Left cardiac atrium (tissue), 4 donors: ENCODE results near the gene SHROOM1. TPM values are rescaled to one million over a fixed set of nuclear protein-coding genes. Genes with fewer than 3 reads are reported as not detected.
A peak's percentile ranks its signal among the peaks of the same experiment; 100 is the strongest.
"Not testable (repeated sequence)": the region's sequence is repeated elsewhere in the genome, so short reads cannot be mapped to it uniquely, and the experiment has no call there.

Experiments used
- ATAC-seq, 2 donors: fragments of 200-7000 bp; cut with Tn5 transposase; one replicate each; pipeline ENCODE4 v1.9.1; 2020; ENCODE audit warnings: mild to moderate bottlenecking in 2 of 2, moderate library complexity in 2 of 2
- DNase-seq: peaks from one replicate; pipeline ENCODE4 v3.0.0-alpha.2; 2020
- intact Hi-C, 2 donors: fragments of 100-400 bp; cut with DNase I; formaldehyde crosslinking; loops; one replicate each; pipeline versions ENCODE4 v1.14.1 to v1.15.1; 2022 to 2023
- long read RNA-seq: library from polyadenylated mRNA; unstranded; transcript quantifications from one replicate; pipeline ENCODE4 v2.0.0, GENCODE V29; 2021
- total RNA-seq, 2 donors: library from RNA; stranded (reverse); fragmentation: NEBNext Ultra II Directional; extraction: Animal tissue kit (Norgen Biotek cat#: 25700); gene quantifications; one replicate each; pipeline ENCODE4 v1.2.1, GENCODE V29; 2021
- donor health status: DM: no; HTN: yes; CAD: no.
- donor health status: DM: no; HTN: yes; CAD: no; lungs with severe emphysema.
- donor health status: DM: yes; HTN: yes; CAD: no.
- donor health status: Dilated cardiomyopathy.

The SHROOM1 gene
- total RNA-seq, result 1 to 10 TPM; 6.1 to 7.2 TPM
- long read RNA-seq, partial matches to known transcripts, result 1 of 4 reads
- long read RNA-seq, other reads (novel, unspliced or antisense), result 3 of 4 reads

- intact Hi-C loops, result loop anchor here (2.0 to 5.0 kb wide), 2 partner anchors 47 to 52 kb away; no protein-coding TSS in a partner anchor
- peak; percentile 76 to 81 for ATAC-seq
- DNase-seq, result peak; percentile 79
Observed at GRCh38 chr5:132830436-132831094, at the start of gene SHROOM1. Gene SHROOM1, minus strand, starts transcription at chr5:132830647. Its CDS starts 4,507 bp downstream, at chr5:132826140.

- DNase-seq, result no peak
- intact Hi-C loops, result loop anchor here in 1 of 2 donors (5.0 kb wide), 1 partner anchor 46 kb away; the partner anchor contains the start of gene SHROOM1
Observed at GRCh38 chr5:132877938-132878337, 47.5 kb upstream of the SHROOM1 start.

DNA sequence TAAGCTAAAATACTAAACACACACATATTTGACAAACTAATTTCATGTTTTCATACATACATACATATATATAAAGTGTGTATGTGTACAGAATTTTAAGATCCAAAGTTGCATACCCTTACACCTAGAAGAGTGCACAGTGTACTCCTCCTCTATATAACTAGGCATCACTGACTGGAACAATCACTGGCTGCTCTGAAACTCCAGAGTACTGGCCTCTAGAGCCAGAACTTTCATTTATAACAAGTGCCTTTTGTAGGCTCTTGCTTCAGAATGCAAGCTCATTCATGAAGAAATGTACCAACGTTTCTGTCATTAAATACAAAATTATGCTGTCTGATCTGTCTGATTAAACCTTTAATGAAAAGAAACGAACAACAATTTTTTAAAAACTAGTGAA is 47.0 kb upstream of the SHROOM1 start:
- ATAC-seq, result no peak
- no peak for DNase-seq
- intact Hi-C loops, result loop anchor here in 1 of 2 donors (5.0 kb wide), 1 partner anchor 45 kb away; the partner anchor contains the start of gene SHROOM1

More at GRCh38 chr5:132877938-132878337, 47.5 kb upstream of the SHROOM1 start:
- ATAC-seq, result peak; percentile 76 to 79

DNA sequence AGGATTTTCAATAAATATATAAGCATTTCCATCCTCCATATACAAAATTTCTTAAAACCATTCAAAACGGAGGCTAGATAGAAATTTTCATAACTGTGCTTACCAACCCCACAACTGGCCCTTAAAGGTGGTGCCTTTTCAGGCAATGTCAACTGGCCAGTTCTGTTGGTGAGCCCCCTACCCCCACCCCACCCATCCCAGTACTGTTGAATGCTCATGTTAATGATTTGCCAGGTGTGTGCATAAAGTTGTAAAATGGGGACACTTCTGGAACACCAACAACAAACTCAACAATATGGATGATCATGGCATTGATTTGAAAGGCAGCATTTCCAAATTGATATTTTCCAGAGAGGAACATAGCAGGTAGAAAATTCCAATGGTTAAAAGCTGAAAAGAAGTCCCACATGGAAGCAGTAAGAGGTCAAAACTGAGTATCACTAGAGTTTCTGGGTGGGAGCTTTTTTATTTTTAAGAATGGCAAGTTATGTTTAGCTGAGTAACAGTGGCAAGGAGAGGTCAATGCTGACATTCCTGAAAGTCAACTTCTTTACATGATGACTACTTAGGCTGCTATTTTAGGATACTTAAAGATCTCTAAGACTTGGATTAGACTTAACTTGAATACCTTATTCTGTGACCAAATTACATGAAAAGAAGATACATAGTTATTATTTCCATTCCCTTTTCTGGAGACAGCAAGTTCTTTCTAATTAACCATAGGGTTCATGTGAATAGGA is 45.7 kb upstream of the SHROOM1 start:
- intact Hi-C loops, result loop anchor here in 1 of 2 donors (5.0 kb wide), 1 partner anchor 44 kb away; the partner anchor contains the start of gene SHROOM1
- DNase-seq, result no peak
- no peak for ATAC-seq

- DNase-seq (no peak), ATAC-seq (no peak)
- intact Hi-C loops, result no loop called here
Observed at GRCh38 chr5:132873930-132874271, 43.5 kb upstream of the SHROOM1 start.

DNA sequence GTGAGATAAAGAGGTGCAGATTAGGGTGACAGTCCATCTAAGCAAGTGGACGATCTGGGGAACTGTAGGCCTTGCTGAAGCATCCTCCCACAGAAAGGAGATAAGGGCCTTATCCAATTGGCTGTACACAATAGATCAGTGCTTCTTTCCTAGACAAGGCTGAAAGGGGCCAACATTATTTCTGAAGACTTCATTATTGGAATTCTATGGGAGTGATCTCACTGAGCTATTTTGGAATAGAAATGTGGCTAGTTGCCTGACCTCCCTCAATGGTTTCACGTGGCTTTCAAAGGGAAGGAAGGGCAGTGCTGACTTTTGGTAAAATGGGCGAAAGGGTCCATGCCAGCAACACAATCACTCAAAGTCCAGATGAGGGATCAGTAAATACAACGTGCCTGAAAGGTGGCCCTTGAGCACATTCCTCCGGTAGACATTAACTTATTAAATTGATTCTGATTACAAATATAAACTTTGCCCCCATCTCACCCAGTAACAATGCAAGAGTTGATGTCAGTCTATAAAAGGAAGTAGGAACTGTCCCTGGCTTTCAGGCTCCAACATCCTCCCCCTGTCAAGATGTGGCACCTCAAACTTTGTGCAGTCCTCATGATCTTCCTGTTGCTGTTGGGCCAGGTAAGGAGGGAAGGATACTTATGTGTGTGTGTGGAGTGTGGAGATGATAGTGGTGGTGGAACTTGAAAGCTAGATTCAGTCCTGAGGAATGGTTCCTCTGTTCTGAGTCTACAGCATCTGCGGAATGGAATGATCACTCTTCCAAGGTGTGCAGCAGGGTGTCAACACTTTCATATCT is 42.9 kb upstream of the SHROOM1 start, which contains the start of gene LEAP2:
LEAP2 (plus strand) TSS at position 550 of the 811 bp plus-strand sequence; CDS start at position 577, 27 bp downstream.
- ATAC-seq, result peak; percentile 33 to 49
- intact Hi-C loops, result no loop called here

DNA sequence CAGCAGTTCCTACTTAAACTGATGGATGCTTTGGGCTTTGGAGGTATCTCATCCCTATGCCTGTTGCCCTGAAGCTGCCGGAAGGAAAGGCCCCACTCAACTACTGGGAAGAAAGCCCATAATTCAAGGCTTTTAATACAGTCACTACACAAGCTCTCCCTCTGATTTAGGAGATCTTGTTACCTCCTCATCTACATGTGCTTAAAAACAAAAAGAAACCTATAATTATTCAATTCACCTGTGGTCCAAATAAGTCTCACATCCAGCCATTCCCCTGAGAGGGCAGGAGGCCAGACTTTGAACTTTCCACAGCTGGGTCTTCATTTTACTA is 42.3 kb upstream of the SHROOM1 start:
- intact Hi-C loops, result no loop called here
- ATAC-seq (no peak), DNase-seq (no peak)

More for the DNA sequence above, 42.9 kb upstream of the SHROOM1 start, which contains the start of gene LEAP2:
- no peak for DNase-seq

DNA sequence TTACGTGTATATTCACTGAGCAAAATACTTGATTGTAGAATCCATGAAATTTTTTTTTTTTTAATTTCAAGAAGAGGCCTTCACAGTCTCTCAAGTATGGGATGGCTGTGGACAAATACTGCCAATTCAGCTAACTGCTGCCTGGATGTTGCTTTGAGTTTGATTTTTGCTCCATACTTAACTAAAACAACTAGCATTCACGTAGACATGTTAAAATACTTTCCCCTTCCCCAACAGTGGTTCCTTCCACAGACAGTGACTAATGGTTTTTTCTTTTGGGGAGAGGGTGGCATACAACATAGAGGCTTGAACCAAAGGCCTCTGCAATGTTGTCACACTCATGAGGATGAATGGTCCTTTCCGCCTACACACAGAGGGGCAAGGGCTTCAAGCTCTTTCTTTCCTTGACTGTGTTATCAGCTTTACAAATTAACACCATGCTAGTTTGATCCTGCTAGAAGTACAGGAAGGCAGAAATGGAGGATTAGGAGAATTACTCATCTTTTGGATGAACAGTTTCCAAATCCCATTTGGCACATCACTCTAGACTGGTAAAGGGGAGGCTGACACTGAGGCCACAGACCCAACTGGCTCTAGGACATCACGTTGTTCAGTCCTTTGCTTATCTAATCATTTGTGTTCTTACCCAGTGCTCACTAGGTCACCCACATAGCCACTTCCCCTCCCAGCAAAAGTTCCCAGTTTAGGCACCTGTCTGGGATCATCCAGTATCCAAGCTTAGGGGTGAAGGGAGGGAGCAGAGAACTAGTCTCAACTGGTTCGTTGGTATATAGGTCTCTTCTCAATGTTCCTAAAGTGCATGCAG is 41.2 kb upstream of the SHROOM1 start:
- intact Hi-C loops, result no loop called here
- ATAC-seq (peak in 1 of 2 donors; percentile 21), DNase-seq (no peak)

DNA sequence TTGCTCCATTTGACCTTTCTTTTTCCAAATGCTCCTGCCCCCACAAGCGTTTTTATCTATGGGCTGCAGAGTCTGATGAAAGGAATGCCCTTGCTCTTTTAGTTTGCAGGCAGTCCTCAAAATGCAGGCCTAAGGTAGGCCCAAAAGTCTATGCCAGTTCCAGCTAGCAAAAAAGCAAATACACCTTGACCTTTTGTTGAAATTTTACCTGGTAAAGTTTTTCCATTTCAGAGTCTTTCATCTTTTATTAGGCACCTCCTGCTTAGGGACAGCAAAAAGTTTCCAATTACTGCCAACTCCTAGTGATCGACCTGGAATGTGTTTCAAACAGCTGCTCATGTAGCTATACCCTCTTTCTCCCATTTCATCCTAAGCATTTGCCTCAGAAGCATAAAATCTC is 40.4 kb upstream of the SHROOM1 start:
- ATAC-seq (no peak), DNase-seq (no peak)
- intact Hi-C loops, result no loop called here

GRCh38 chr5:132868754-132869153 is 38.3 kb upstream of the SHROOM1 start:
- intact Hi-C loops, result no loop called here
- no peak for ATAC-seq
- no peak for DNase-seq

DNA sequence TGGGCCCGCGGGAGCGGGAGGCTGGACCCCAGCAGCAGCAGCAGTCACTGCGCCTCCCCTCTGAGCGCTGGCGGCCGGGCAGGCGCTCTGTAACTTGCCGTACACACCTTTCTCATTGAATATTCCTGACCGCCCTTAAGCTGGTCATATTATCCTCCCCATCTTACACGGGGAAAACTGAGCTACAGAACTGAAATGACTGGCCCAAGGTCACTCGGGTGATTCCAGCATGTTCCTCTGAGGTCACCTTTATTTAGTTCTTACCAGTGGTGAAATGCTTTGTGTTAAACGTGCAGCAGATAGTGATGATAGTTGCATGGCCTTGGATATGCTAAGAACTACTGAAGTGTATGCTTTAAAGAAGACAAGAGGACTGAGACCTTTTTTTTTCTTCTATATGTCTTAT is 36.6 kb upstream of the SHROOM1 start:
- intact Hi-C loops, result no loop called here
- ATAC-seq, result no peak
- no peak for DNase-seq

DNA sequence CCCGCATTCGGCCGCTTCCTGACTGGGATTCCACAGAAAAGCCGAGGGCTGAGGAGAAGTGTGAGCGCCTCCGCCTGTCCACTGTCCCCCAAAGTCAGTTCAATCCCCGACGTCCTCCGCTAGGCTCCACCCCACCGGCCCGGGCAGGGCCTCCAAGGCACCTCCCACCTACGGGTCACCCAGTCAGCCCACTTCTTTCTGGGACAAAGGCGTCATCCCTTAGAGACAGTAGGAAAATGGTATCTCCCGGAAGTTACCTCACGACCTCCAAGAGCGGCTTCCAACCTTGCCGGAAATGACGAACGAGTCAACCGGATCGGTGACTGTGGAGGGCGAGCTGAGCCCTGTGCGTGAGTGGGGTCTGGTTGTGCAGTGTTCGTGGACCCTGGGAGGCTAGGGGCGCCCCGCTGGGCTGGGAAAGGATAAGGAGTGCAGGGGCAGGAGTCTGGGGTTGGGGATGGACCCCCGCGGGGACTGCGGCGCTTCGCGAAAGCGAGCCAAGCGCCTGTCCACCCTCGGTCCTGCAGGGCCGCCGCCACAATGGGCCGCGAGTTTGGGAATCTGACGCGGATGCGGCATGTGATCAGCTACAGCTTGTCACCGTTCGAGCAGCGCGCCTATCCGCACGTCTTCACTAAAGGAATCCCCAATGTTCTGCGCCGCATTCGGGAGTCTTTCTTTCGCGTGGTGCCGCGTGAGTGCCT is 36.0 kb upstream of the SHROOM1 start, which contains the start of the genes GDF9 and UQCRQ:
GDF9 (minus strand) TSS at position 128 of the 704 bp plus-strand sequence. CDS start 1,936 bp downstream, outside the sequence.
UQCRQ (plus strand) TSS at position 301 of the 704 bp plus-strand sequence; CDS start at position 541, 240 bp downstream.
- ATAC-seq (peak; percentile 99), DNase-seq (peak; percentile 96)
- intact Hi-C loops, result no loop called here

- ATAC-seq, result peak in 1 of 2 donors; percentile 62
- intact Hi-C loops, result no loop called here
- DNase-seq, result no peak
Observed at GRCh38 chr5:132865668-132866341, 35.4 kb upstream of the SHROOM1 start.

GRCh38 chr5:132860742-132861141 is 30.3 kb upstream of the SHROOM1 start:
- no peak for DNase-seq
- ATAC-seq, result no peak
- intact Hi-C loops, result no loop called here

DNA sequence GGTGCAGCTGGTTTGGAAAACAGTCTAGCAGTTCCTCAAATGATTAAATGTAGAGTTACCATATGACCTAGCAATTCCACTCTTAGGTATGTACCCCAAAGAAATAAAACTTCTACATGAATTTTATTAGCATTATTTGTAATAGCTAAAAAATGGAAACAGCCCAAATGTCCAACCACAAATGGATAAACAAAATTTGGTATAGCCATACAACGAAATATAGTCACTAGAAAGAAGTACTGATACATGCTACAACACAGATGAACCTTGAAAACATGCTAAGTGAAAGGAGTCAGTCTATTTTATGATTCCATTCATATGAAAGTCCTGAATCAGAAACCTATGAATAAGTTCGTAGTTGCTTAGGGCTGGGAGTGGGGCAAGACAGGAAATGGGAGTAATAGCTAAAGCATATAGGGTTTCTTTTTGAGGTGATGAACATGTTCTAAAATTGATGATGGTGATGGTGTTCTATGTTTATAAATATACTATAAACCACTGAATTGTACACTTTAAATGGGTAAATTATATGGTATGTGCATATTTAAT is 29.5 kb upstream of the SHROOM1 start:
- no peak for DNase-seq
- ATAC-seq, result no peak
- intact Hi-C loops, result no loop called here

DNA sequence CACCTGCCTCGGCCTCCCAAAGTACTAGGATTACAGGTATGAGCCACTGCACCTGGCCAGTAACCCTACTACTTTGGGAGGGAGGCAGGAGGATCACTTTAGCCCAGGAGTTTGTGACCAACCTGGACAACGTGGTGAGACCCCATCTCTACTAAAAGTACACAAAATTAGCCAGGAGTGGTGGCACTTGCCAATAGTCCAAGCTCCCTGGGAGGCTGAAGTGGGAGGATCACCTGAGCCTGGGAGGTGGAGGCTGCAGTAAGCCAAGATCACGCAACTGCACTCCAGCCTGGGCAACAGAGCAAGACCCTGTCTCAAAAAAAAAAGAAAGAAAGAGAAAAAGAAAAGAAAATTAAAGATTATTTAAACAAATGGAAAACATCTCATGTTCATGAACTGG is 25.6 kb upstream of the SHROOM1 start:
- DNase-seq (no peak), ATAC-seq (no peak)
- intact Hi-C loops, result no loop called here

DNA sequence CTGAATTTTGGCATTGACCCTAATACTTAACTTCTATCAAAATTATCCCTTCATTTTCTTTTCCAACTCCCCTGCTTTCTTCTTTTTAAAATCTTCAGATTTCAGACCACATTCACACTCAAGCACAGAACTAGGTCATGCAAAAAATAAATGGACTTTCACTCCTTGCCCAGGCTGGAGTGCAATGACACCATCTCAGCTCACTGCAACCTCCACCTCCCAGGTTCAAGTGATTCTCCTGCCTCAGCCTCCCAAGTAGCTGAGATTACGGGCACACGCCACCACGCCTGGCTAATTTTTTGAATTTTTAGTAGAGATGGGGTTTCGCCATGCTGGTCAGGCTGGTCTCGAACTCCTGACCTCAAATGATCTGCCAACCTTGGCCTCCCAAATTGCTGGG is 24.5 kb upstream of the SHROOM1 start:
- ATAC-seq, intact Hi-C loops, DNase-seq: not testable (repeated sequence)
